OCI-LY7 (cell line): ENCODE data around the gene DRAM2. TPM values are rescaled to one million over a fixed set of nuclear protein-coding genes. Genes with fewer than 3 reads are reported as not detected.

Experiments used
- BruUV-seq: library from RNA; stranded (reverse); fragments of 400-500 nt; replicated peaks from 2 replicates; lab custom pipeline; 2021; lab: Mats Ljungman, UMichigan
- CTCF ChIA-PET: fragments of 300-600 bp; sonication (Branson Sonifier 250); formaldehyde crosslinking; loops from one replicate; lab custom pipeline; 2022; ENCODE audit warnings: antibody characterized with exemption; ENCODE audit not compliant: unreplicated experiment; lab: Charles Lee
- POLR2A ChIA-PET: fragments of 300-600 bp; sonication (Branson Sonifier 250); formaldehyde crosslinking; loops from one replicate; lab custom pipeline; 2022; ENCODE audit warnings: antibody characterized with exemption; lab: Charles Lee
- DNase-seq: peaks from one replicate; pipeline ENCODE4 v3.0.0-alpha.2; 2015; ENCODE audit warnings: low spot score
- H2AFZ ChIP-seq: fragments of 200-600 bp; sonication (generic), shearing (Covaris generic); 2 replicates; pipeline ENCODE4 v1.6.1; 2014; ENCODE audit warnings: mild to moderate bottlenecking, antibody characterized with exemption, low read length, moderate library complexity
- H3K27ac ChIP-seq: fragments of 200-600 bp; sonication (generic); 2 replicates; pipeline ENCODE4 v1.5.1; 2014; ENCODE audit warnings: mixed run types, low read depth, mild to moderate bottlenecking, moderate library complexity, low read length, inconsistent platforms; ENCODE audit not compliant: poor library complexity, severe bottlenecking
- H3K36me3 ChIP-seq: fragments of 200-600 bp; sonication (generic); 2 replicates; pipeline ENCODE4 v1.6.1; 2014; ENCODE audit warnings: mild to moderate bottlenecking, antibody characterized with exemption, low read length, moderate library complexity, mixed read lengths; ENCODE audit not compliant: insufficient read depth
- H3K4me1 ChIP-seq: fragments of 200-600 bp; sonication (generic); 2 replicates; pipeline ENCODE4 v1.5.1; 2014; ENCODE audit warnings: mild to moderate bottlenecking, low read length; ENCODE audit not compliant: insufficient read depth, poor library complexity, severe bottlenecking
- H3K4me2 ChIP-seq: fragments of 200-600 bp; sonication (generic); 2 replicates; pipeline ENCODE4 v1.6.1; 2014; ENCODE audit warnings: mild to moderate bottlenecking, low read length
- H3K4me3 ChIP-seq: fragments of 200-600 bp; sonication (generic); 2 replicates; pipeline ENCODE4 v1.5.1; 2014; ENCODE audit warnings: mild to moderate bottlenecking, low read depth, low read length; ENCODE audit not compliant: poor library complexity, severe bottlenecking
- H3K79me2 ChIP-seq: fragments of 200-600 bp; sonication (generic); 2 replicates; pipeline ENCODE4 v1.6.1; 2016; ENCODE audit warnings: low read depth, mild to moderate bottlenecking, low read length, moderate library complexity, mixed read lengths; ENCODE audit not compliant: insufficient read depth
- H3K9me2 ChIP-seq: fragments of 200-600 bp; sonication (generic); 2 replicates; pipeline ENCODE4 v1.6.1; 2016; ENCODE audit warnings: mild to moderate bottlenecking, low read length, mixed read lengths; ENCODE audit not compliant: insufficient read depth
- H3K9me3 ChIP-seq: fragments of 200-600 bp; sonication (generic); 2 replicates; pipeline ENCODE4 v1.6.1; 2014; ENCODE audit warnings: mild to moderate bottlenecking, mixed run types, low read length, mixed read lengths
- H4K20me1 ChIP-seq: fragments of 200-600 bp; sonication (generic); 2 replicates; pipeline ENCODE4 v1.6.1; 2014; ENCODE audit warnings: mild to moderate bottlenecking, antibody characterized with exemption, low read length, moderate library complexity, mixed read lengths; ENCODE audit not compliant: insufficient read depth
- CTCF ChIP-seq: fragments of 200-600 bp; sonication (generic); conservative IDR thresholded peaks from 2 replicates; pipeline ENCODE4 v1.5.1; 2014; ENCODE audit warnings: mild to moderate bottlenecking, antibody characterized with exemption, low read length, moderate library complexity, mixed read lengths
- EZH2phosphoT487 ChIP-seq: fragments of 200-600 bp; sonication (generic); IDR thresholded peaks from 2 replicates; pipeline ENCODE4 v1.6.1; 2018; ENCODE audit warnings: low read depth, borderline replicate concordance, mild to moderate bottlenecking, mixed run types, antibody characterized with exemption, low read length, moderate library complexity, mixed read lengths
- intact Hi-C: fragments of 100-400 bp; cut with micrococcal nuclease; formaldehyde crosslinking; loops from one replicate; pipeline ENCODE4 v1.10.0; 2022; ENCODE audit not compliant: unreplicated experiment
- total RNA-seq, 2 experiments: library from RNA; depleted of rRNA in 1 of 2; stranded (reverse); fragments of >200 nt in 1 of 2; shearing (Covaris generic) in 1 of 2; gene quantifications; 2 replicates each; pipeline ENCODE4 v1.2.3, GENCODE V29; 2014 to 2022

Gene DRAM2
- total RNA-seq, 2 experiments from 2014 or later: 83.5 to 84.2 TPM

GRCh38 chr1:111163363-111163762 is 23.5 kb upstream of the DRAM2 start:
- no TSS peak for BruUV-seq
- POLR2A ChIA-PET: no interaction called here
- peaks cover 91% of the 10 kb centered on the region for H3K36me3 ChIP-seq
- no peak overlapping the region for H3K27ac ChIP-seq
- TF ChIP-seq CTCF (no peak), EZH2phosphoT487 (no peak)
- peaks cover 10% of the 10 kb centered on the region for H3K4me1 ChIP-seq
- no peak overlapping the region for H3K4me3 ChIP-seq
- H4K20me1 ChIP-seq: no peaks in the 10 kb centered on the region
- H3K9me2 ChIP-seq: no peaks in the 10 kb centered on the region
- no peak overlapping the region for H3K4me2 ChIP-seq
- peaks cover 75% of the 10 kb centered on the region for H3K79me2 ChIP-seq
- no peaks in the 10 kb centered on the region; the same call in 1 of the 2 replicates for H3K9me3 ChIP-seq
- no peak for DNase-seq
- intact Hi-C loops: no loop called here
- CTCF ChIA-PET: no interaction called here
- no peak overlapping the region for H2AFZ ChIP-seq

GRCh38 chr1:111162488-111162880 is 22.6 kb upstream of the DRAM2 start:
- TF ChIP-seq EZH2phosphoT487 (no peak), CTCF (no peak)
- Histone ChIP-seq H2AFZ (no peak overlapping the region), H3K9me2 (no peaks in the 10 kb centered on the region), H3K4me3 (no peak overlapping the region), H3K36me3 (peaks cover 89% of the 10 kb centered on the region), H3K27ac (no peak overlapping the region), H3K4me1 (peaks cover 10% of the 10 kb centered on the region), H4K20me1 (no peaks in the 10 kb centered on the region), H3K79me2 (peaks cover 83% of the 10 kb centered on the region), H3K9me3 (no peaks in the 10 kb centered on the region), H3K4me2 (no peak overlapping the region)
- intact Hi-C loops: no loop called here
- ChIA-PET POLR2A (interaction anchor here (0.7 to 1.0 kb wide), 2 partner anchors 21 to 33 kb away, joined by 3 to 6 read pairs; no protein-coding TSS in a partner anchor), CTCF (no interaction called here)
- no peak for DNase-seq
- BruUV-seq: no TSS peak

- Histone ChIP-seq H4K20me1 (no peaks in the 10 kb centered on the region), H3K4me3 (no peak overlapping the region), H2AFZ (no peak overlapping the region), H3K79me2 (peaks cover 83% of the 10 kb centered on the region), H3K4me1 (peaks cover 10% of the 10 kb centered on the region), H3K9me3 (no peaks in the 10 kb centered on the region), H3K27ac (no peak overlapping the region), H3K4me2 (no peak overlapping the region), H3K9me2 (no peaks in the 10 kb centered on the region), H3K36me3 (peaks cover 89% of the 10 kb centered on the region)
- no TSS peak for BruUV-seq
- intact Hi-C loops: no loop called here
- no peak for TF ChIP-seq EZH2phosphoT487
- no peak for DNase-seq
- POLR2A ChIA-PET: interaction anchor here (0.6 to 1.0 kb wide), 4 partner anchors 12 to 33 kb away, joined by 3 read pairs; no protein-coding TSS in a partner anchor
- CTCF ChIA-PET: no interaction called here
Measured at GRCh38 chr1:111161843-111162487, 22.1 kb upstream of the DRAM2 start.
